ENCODE measurements around the gene ADARB2. TPM values are rescaled to one million over a fixed set of nuclear protein-coding genes. Genes with fewer than 3 reads are reported as not detected.

ADARB2 gene
- polyA plus RNA-seq, 1 of the 3 experiments (the other 2 are of a cell fraction), result not detected

DNA sequence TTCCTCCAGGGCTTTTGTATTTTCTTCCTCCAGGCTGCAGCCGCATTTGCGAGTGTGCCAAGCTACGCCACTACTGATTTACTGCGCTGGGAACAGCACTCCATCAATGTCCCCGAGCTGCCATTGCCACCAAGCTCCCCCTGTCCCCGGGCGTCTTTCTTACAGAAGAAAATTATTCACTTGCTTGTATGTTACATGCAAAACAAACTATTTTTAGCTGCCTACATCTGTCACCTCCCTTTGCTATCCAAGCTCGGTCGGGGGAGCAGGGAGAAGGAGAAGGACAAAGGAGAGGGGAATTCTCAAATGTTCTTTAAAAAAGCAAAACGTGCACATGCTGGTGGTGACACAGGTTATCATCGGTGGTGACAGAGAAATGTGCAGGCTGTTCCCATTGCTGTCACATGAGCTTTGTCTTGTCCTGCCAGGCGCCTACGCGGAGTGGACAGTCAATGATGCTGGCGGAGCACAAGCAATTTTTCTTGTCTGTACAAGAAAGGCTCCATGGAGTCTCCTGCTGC is 93.1 kb downstream of the ADARB2 start:
- CTCF ChIA-PET, result no interaction called here
- DNase-seq, result no peak
- Histone ChIP-seq H3K4me3 (ENCODE audit: low read depth in 2 of 2, low read length in 1 of 2) (no peak overlapping the region), H3K27ac (ENCODE audit: low read depth in 2 of 2, low read length in 1 of 2) (no peak overlapping the region), H3K36me3 (replicated peaks in 1 of 2; ENCODE audit: control insufficient read depth in 1 of 2, insufficient read depth in 2 of 2, low read length in 1 of 2) (no peaks in the 10 kb centered on the region), H3K9ac (no peak overlapping the region), H4K20me1 (ENCODE audit: insufficient read depth) (no peaks in the 10 kb centered on the region), H3F3A (replicated peaks; ENCODE audit: insufficient read depth) (peaks cover 5% of the 10 kb centered on the region), H3K9me2 (no peaks in the 10 kb centered on the region), H3K9me3 (no peaks in the 10 kb centered on the region), H3K79me2 (ENCODE audit: insufficient read depth) (no peaks in the 10 kb centered on the region), H3K4me1 (ENCODE audit: control insufficient read depth in 1 of 2, insufficient read depth in 2 of 2, low read depth in 1 of 2, low read length in 1 of 2) (peaks cover 0 to under 1% of the 10 kb centered on the region in 2 experiments; a peak in 1 of 4 replicates), H2AFZ (ENCODE audit: low read depth) (no peak overlapping the region), H3K4me2 (no peak overlapping the region), H3K27me3 (ENCODE audit: insufficient read depth) (no peaks in the 10 kb centered on the region)
- WGBS (ENCODE audit: low lambda C conversion rate), result 37% methylated on average over 15 of the region's 15 CpGs
- POLR2A ChIA-PET, result no interaction called here
- TF ChIP-seq CHD2 (IDR thresholded peaks at IDR 0.05; ENCODE audit: low read length, partially characterized antibody), result no peak
- no peak for TF ChIP-seq RAD21 (IDR thresholded peaks at IDR 0.05; ENCODE audit: low read length)
- TF ChIP-seq PBX3 (IDR thresholded peaks at IDR 0.05), result no peak
- TF ChIP-seq MAX (IDR thresholded peaks at IDR 0.05; ENCODE audit: low read depth), result no peak
- TF ChIP-seq, protein P1, sequence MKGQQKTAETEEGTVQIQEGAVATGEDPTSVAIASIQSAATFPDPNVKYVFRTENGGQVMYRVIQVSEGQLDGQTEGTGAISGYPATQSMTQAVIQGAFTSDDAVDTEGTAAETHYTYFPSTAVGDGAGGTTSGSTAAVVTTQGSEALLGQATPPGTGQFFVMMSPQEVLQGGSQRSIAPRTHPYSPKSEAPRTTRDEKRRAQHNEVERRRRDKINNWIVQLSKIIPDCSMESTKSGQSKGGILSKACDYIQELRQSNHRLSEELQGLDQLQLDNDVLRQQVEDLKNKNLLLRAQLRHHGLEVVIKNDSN (IDR thresholded peaks at IDR 0.05; ENCODE audit: borderline replicate concordance, low read depth), result no peak
- no peak for TF ChIP-seq RCOR1 (IDR thresholded peaks at IDR 0.05; ENCODE audit: low read length)
- TF ChIP-seq, protein P2, sequence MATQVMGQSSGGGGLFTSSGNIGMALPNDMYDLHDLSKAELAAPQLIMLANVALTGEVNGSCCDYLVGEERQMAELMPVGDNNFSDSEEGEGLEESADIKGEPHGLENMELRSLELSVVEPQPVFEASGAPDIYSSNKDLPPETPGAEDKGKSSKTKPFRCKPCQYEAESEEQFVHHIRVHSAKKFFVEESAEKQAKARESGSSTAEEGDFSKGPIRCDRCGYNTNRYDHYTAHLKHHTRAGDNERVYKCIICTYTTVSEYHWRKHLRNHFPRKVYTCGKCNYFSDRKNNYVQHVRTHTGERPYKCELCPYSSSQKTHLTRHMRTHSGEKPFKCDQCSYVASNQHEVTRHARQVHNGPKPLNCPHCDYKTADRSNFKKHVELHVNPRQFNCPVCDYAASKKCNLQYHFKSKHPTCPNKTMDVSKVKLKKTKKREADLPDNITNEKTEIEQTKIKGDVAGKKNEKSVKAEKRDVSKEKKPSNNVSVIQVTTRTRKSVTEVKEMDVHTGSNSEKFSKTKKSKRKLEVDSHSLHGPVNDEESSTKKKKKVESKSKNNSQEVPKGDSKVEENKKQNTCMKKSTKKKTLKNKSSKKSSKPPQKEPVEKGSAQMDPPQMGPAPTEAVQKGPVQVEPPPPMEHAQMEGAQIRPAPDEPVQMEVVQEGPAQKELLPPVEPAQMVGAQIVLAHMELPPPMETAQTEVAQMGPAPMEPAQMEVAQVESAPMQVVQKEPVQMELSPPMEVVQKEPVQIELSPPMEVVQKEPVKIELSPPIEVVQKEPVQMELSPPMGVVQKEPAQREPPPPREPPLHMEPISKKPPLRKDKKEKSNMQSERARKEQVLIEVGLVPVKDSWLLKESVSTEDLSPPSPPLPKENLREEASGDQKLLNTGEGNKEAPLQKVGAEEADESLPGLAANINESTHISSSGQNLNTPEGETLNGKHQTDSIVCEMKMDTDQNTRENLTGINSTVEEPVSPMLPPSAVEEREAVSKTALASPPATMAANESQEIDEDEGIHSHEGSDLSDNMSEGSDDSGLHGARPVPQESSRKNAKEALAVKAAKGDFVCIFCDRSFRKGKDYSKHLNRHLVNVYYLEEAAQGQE (IDR thresholded peaks at IDR 0.05; ENCODE audit: low read depth, low read length), result no peak
- TF ChIP-seq CTCF (IDR thresholded peaks at IDR 0.05), result no peak
- TF ChIP-seq YY1 (IDR thresholded peaks at IDR 0.05; ENCODE audit: low read depth), result no peak

GRCh38 chr10:1643908-1644179 is 93.5 kb downstream of the ADARB2 start:
- Histone ChIP-seq H3K9me2 (no peaks in the 10 kb centered on the region), H3F3A (replicated peaks; ENCODE audit: insufficient read depth) (peaks cover 5% of the 10 kb centered on the region), H3K4me1 (ENCODE audit: control insufficient read depth in 1 of 2, insufficient read depth in 2 of 2, low read depth in 1 of 2, low read length in 1 of 2) (peaks cover 0 to 4% of the 10 kb centered on the region in 2 experiments; a peak in 1 of 4 replicates), H3K79me2 (ENCODE audit: insufficient read depth) (no peaks in the 10 kb centered on the region), H3K9ac (no peak overlapping the region), H3K36me3 (replicated peaks in 1 of 2; ENCODE audit: control insufficient read depth in 1 of 2, insufficient read depth in 2 of 2, low read length in 1 of 2) (no peaks in the 10 kb centered on the region), H4K20me1 (ENCODE audit: insufficient read depth) (no peaks in the 10 kb centered on the region), H3K27ac (ENCODE audit: low read depth in 2 of 2, low read length in 1 of 2) (no peak overlapping the region), H3K27me3 (ENCODE audit: insufficient read depth) (no peaks in the 10 kb centered on the region), H3K4me2 (no peak overlapping the region), H3K9me3 (no peaks in the 10 kb centered on the region), H3K4me3 (ENCODE audit: low read depth in 2 of 2, low read length in 1 of 2) (no peak overlapping the region), H2AFZ (ENCODE audit: low read depth) (no peak overlapping the region)
- DNase-seq, result no peak
- TF ChIP-seq GABPA (IDR thresholded peaks at IDR 0.05; ENCODE audit: low read depth) (no peak), RFX5 (IDR thresholded peaks at IDR 0.05; ENCODE audit: low read length) (no peak), RAD21 (IDR thresholded peaks at IDR 0.05; ENCODE audit: low read length) (no peak)
- WGBS (ENCODE audit: low lambda C conversion rate), result 30% methylated on average over 9 of the region's 9 CpGs
- POLR2A ChIA-PET, result no interaction called here
- CTCF ChIA-PET, result no interaction called here
